Breast epithelium (tissue), 3 donors: ENCODE data around the gene PTPRG.

Experiments
- POLR2A ChIP-seq: fragments of 450-650 bp; IDR thresholded peaks from one replicate; pipeline ENCODE4 v1.6.1; 2016; ENCODE audit warnings: antibody characterized with exemption, mild to moderate bottlenecking, moderate library complexity
- TF ChIP-seq, protein P1 (sequence below), 3 donors: fragments of 450-650 bp; IDR thresholded peaks; one replicate each; pipeline ENCODE4 v1.5.1; 2016 to 2017; ENCODE audit warnings: antibody characterized with exemption in 3 of 3, mild to moderate bottlenecking in 3 of 3, moderate library complexity in 3 of 3

DNA sequence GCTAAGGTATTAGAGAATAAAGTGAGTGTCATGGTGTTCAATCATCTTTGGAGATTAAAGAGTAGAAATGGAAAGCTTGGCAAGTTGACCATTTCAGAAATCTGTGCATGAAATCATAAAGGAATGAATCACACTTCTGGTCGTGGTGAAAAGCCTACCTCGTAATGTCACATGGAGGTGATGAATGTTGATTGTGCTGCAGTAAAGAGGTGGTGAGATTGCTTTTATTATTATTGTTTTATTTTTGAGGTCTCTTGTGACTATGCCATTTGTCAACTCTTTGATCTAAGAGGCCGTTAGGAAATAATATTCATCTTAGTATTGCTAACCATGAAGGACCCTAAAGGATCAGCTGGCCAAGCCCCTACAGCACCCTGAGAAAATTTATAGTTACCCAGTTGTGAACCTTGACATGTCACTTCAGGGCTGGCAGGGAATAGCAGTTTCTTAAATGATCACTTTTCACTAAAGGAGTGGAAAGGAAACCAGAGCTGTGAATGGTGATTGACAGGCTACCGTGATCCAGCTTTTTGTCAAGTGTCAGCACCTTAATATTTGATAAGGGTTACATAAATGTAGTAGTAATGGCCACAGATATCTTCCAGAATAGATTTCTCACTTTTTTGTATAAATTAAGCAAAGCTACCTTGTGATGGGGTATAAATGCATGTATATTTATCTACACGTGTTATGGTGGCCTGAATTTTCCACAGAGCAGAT is 203.9 kb downstream of the PTPRG start:
- TF ChIP-seq POLR2A = no peak
- TF ChIP-seq, protein P1, sequence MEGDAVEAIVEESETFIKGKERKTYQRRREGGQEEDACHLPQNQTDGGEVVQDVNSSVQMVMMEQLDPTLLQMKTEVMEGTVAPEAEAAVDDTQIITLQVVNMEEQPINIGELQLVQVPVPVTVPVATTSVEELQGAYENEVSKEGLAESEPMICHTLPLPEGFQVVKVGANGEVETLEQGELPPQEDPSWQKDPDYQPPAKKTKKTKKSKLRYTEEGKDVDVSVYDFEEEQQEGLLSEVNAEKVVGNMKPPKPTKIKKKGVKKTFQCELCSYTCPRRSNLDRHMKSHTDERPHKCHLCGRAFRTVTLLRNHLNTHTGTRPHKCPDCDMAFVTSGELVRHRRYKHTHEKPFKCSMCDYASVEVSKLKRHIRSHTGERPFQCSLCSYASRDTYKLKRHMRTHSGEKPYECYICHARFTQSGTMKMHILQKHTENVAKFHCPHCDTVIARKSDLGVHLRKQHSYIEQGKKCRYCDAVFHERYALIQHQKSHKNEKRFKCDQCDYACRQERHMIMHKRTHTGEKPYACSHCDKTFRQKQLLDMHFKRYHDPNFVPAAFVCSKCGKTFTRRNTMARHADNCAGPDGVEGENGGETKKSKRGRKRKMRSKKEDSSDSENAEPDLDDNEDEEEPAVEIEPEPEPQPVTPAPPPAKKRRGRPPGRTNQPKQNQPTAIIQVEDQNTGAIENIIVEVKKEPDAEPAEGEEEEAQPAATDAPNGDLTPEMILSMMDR (IDR thresholded peaks at IDR 0.05) = no peak
